Stimulated activated CD4-positive, alpha-beta T cell treated with anti-CD3 and anti-CD28 coated beads, Interleukin-15, amount 100 ng/mL, for 24 hours (primary cell): ENCODE measurements around the gene BTG2.
A peak's percentile ranks its signal among the peaks of the same experiment; 100 is the strongest.

Experiments used
- DNase-seq: peaks from one replicate; pipeline ENCODE4 v3.0.0-alpha.2; 2020

BTG2 gene

DNA sequence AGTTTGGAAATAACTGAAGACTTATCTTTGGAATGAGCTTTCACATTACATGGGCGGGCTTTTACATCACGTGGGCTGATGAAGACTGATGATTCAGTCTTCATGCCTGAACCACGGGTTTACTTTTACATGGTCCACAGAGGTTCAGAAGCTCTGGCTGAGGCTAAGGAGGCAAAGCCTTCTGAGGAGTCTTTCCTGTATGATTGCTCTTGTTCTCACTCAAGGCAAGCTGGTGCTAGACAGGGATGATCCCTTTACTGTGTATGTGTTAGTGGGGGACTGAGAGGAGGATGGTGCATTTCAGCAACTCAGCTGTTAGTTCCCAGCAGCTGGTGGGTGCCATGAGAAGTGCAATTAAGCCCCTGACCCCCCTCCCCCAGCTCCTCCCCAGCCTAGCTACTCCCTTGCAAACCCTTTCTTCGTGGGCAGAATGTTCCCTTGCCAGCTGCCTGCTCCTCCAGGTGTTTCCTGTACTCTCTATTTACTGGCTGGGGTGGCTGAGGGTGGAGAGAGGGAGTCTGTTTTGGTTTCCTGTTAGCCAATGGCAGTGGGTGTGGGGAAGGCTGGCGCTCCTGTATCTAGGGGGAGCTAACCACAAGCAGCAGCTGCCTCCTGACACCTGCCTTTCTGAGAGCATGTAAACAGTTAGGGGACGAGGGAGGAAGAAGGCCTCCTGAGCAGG lies 15.4 kb downstream of the BTG2 start:
- peak; percentile 57 for DNase-seq

DNA sequence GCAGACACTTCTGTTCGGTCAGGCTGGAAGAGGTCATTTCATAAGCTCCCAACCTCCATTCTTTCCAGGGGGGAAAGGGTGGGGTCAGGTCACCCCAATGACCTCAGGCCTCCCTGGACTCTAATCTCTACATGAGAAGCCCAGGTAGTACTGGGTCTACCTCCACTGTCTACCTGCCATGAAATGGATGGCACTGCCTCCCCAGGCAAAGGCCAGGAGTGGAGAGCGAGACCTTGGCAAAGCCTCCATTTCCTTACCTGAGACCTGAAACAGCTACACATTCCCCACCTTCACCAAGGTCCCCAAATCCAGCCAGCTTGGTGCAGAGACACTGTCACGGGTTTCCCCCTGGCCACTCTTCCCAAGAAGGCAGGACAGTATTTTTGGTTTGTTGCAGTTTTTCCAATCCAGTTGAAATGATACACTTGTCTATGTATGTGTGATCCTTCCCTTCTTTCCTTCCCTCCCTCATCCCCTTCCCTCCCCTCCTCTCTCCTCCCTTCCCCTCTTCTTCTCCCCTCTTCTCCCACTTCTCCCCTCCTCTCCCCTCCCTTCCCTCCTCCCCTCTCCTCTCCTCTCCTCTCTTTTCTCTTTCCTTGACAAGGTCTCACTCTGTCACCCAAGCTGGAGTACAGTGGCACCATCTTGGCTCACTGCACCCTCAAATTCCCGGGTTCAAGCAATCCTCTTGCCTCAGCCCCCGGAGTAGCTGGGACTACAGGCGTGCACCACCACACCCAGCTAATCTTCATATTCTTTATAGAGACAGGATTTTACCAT lies 16.1 kb downstream of the BTG2 start:
- no peak for DNase-seq

DNA sequence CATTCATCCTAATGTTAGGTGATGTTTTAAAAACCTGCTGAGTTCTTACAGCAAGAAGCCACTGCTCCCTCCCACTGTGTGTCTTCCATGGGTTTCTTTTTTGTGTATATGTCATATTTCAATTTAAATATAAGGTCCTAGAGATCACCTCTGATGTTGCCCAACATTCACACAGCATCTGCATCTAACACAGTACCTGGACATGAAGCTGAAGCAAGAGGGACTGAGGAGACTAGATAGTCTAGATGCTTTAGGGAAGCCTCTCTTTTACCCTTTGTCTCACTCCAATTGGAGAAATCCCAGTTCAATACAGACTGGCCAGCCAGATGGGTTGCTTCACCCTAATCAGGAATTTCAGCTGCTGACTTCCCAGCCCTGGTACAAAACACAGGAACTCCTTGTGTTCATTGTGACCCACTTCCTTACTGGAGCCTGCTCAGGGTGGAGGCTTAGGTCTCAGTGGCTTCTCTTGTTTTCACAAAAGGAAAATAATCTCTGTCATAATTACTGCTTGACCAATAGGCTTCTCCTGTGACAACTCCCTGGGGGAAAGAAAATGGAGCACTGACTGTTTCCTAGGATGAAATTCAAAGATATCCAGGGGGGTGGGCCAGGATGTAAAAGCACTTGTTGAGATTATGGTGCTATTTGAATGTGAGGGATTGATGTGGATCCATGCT lies 17.3 kb downstream of the BTG2 start:
- DNase-seq: no peak

DNA sequence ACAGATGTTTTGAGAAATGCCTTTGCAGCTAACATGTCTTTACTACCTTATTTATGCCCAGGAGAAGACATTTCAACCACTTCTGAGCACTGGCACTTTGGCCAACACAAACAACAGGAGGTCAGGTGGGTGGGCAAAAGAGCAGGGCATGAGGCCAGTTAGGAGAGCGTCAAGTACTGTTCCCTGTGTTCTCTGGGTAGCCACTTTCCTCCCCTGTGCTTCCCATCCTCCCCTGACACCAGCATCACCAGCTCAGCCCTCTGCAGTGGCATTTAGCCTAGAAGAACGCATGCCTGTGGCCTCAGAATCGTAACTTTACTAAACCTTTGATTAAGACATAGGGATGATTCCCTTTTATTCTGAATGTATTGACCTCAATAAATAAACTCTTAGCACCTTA lies 18.3 kb downstream of the BTG2 start:
- no peak for DNase-seq

DNA sequence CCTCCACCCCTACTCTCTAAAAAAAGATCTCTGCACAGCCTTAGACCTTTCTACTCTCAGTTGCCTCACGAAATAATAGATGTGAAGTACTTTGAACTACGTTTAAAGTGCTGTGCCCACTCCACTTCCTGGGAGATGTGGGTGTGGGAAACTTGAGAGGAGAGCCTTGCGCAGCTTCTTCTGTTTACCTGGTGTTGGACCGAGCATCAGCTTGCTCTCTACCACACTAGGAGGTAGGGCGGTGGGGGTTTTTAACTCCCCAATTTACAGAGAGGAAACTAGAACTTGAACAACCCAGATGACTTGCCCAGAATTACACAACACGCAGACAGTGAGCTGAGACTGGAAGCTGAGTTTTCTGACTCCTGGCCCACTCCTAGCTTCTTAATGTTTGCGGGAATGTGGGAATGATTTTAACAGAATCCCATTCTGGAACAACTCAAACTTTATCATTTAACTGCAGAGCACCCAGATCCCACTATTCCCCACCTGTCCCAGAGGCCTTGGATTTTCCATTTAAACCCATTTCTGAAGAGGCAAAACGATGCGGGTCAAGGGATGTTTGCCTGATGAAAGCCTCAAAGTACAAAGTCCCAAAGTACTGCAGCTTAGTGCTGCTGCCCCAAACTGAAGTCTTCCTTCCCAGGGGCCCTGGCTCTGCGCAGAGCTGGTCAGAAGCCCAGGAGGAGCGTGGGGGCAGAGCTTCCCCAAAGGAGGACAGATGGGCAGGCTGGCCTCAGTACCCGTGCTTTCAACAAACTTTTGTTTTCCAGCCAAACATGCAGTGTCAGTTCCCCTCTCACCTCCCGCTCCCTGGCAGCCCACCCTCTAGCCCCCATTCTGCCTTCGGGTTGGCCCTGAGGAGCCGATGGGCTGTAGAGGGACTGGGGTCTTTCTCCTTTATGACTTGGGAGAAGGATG lies 19.0 kb downstream of the BTG2 start:
- peak; percentile 55 for DNase-seq

DNA sequence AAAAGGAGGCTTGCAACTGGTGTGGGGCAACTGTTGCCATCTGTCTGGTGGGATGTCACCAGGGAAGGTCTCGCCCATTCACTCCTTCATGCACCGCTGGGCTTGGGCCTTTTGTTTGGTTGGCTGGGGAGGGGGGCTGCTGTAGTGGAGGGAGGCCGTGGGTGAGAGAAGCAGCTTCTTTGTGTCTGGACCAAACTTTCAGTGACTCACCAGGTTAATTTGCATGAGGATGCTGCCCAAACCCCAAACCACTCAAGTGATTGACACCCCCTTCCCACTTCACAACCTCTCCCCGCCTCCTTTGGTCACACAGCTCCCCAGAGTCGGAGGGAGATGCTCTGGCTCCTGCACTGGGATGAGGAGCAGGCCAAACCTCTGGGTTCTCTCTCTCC lies 19.7 kb downstream of the BTG2 start:
- DNase-seq: peak; percentile 71

DNA sequence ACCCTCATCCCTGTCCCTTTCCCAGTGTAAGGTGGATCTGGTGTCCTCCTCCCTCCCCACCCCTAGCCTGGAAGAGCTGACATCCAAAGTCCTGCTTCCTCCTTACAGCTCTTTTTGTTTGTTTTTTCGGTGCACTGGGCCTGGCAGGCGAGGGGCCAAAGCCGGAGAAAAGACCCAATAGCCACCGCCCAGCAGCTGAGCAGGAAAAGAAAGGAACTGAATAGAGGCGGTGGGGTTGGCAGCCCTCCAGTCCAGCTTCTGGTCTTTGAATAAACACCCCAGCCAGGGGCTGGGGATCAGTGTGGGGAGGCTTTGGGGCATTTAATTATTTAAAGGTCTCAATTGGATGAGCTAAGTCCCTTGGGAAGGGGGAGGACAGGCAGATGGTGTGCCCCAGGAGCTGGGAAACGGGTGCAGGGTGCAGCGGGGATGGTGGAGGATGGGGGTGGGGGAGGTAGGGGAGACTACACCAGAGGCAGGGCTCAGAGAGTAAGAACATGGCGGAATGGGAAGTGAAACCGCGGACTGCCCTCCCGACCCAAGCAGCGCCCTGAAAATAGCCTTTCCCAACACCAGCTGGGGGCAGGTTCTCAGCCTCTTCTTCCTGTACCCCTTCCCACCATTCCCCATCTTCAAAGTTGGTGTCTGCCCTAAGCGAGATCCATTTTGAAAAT lies 20.2 kb downstream of the BTG2 start:
- DNase-seq: no peak

DNA sequence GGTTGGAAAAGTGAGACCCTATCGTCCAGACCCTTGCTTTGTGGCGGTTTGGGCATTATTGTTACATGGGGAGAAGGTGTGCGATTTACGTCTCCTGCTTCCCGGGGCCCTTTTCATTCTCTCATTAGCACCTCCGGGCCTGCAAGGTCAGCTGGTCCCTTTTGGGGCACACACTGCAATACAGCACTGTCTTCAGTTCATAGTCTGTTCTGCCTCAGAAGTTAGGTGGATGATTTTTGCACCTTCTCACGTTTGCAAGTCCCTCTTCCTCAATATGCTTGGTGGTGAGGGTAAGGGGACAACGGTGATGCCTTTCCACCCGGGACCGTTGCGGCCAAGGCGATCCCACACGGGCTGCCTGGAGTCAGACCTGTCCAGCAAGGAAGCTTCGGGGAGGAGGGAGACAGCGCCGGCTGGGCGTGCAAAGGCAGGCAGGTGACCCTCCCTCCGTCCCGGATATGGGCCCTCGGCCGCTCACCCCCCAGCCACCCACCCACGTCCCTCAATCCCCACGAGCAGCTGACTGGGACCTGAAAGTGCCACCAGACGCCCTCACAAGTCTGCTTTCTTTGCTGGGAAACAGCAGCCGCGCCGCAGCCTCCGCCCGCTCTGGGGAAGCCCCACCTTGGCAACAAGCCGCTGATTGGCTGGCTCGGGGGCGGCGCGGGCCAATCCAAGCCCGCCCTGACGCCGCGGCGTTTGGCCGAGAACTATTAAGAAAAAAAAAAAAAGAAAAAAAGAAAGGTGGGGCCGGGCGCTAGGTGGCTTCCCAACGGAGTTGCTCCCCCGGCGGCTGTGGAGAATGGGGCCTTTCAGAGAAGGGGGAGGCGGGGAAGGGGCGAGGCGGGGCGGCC lies 21.7 kb downstream of the BTG2 start:
- DNase-seq: peak; percentile 96

DNA sequence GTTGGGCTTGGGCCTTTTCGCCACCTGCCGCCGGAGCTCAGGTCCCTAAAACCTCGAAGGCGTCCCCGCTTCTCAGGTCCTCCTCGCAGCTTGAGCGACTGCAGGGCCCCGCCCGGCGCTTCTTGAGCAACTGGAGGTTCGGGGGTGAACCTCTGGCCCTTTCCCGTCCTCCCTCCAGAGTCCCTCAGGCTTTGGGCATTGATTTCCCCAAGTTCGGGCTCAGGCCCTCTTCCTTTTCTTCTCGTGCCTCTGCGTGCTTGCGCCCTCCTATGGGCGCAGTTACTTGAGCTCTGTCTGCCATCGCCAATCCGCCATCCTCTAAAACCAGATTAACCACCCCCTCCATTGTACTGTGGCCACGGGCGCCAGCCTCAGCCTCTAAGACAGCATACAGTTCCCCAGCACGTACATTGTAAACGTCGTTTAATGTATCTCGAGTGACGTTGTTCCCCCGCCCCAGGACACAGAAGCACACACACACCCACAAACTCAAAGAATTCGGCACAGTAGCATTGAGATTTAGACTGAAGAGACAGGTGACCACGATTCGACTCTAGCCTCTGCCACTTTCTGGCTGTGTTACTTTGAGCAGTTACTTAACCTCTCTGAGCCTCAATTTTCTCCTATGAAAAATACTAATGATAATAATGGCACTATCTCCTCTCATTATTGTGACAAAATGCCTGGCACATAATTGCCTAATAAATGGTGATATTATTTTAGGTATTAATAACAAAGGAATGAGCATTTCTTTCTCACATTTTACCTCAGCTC lies 22.6 kb downstream of the BTG2 start:
- DNase-seq: no peak

DNA sequence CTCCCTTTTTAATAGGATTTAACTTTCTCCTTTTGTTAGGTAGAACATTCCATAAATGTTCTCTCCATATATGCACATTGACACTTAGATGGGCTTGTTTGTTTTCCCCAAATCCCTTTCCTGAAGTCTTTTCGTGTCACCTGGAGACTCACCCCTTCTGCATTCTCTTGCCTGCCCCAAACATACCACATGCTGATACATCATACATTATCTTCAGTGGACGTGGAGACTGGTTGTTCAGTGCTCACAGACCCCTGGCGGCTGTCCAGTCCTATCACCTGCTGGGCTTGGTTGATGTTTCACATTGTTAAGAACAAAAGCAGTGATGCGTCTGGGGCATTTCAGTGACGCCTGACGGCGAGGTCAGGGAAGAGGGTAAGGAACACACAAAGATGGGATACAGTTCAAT lies 23.4 kb downstream of the BTG2 start:
- DNase-seq: no peak

DNA sequence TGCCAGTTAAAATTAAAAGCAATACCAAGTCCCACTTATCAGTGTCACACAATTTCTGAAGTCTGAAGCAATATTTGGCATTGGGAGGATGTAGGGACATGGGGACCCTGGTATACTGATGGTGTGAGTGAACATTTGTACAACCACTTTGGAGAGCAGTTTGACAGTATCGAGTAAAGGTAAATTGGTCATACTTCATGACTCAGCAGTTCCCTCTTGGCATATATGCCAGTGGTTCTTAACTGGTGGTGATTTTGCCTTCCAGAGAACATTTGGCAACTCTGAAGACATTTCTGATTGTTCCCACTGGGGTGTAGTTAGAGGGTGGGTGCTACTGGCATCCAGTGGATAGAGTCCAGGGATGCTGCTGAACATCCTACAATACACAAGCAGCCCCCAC lies 25.9 kb downstream of the BTG2 start:
- no peak for DNase-seq

DNA sequence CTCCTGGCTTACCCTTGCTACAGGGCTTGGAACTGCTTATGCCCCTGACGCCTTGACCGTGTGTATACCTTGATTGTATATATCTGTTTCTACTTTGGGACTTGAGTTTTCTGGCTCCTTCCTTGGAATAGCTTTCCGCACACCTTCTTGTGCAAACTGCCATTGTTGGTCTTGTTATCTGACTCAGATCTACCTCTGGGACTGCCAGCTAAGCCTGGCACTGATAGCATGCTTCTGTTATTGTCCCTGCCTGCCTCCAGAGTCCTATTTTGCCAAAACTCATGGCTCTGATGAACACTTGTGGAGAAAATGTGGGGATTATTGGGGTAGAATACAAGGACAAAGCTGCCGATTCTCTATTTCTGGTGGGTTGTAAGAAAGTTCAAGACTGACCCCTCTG lies 30.2 kb downstream of the BTG2 start:
- no peak for DNase-seq

DNA sequence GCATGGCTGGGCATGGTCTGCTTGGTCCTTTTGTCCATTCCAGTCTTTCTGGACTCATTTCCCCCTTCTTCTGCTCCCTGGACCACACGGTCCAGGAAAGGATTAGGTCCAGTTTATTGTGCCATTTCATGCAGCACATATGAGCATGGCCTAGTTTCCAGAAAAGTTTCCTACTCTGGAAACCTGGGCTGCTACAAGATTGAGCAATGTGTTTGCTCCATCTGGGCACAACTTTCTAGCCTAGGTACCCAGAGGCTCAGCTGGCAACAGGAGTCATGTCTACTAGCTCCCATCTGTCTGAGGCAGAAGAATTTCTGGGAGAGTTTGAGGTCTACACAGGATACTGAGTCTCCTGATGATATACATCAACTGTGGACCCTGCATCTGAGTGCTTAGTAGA lies 30.8 kb downstream of the BTG2 start:
- DNase-seq: no peak

DNA sequence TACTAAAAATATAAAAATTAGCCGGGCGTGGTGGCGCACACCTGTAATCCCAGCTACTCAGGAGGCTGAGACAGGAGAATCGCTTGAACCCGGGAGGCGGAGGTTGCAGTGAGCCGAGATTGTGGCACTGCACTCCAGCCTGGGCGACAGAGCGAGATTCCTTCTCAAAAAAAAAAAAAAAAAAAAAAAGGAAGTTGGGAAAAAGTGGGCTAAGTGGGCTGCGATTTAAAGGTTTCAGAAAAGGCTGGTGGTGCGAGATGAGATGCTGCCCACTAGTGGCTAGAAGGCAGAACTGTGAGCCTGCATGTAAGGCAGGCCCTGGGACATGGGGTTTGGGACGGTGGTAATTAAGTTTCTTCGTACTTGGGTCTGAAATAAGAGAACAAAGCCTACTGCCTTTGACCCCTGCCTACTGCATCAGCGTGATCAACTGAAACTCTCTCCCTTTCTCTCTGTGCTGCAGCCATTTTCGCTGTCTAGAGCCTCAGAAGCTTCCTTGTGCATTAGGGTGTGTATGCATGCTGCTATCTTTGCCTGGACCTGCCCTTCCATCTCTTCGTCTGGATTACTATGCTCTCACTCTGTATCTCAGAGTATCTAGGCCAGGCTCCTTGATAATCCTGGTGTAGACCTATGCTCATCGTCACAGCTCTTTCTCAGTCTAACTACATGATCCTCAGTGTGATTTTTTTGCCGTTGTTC lies 33.2 kb downstream of the BTG2 start:
- peak; percentile 68 for DNase-seq

DNA sequence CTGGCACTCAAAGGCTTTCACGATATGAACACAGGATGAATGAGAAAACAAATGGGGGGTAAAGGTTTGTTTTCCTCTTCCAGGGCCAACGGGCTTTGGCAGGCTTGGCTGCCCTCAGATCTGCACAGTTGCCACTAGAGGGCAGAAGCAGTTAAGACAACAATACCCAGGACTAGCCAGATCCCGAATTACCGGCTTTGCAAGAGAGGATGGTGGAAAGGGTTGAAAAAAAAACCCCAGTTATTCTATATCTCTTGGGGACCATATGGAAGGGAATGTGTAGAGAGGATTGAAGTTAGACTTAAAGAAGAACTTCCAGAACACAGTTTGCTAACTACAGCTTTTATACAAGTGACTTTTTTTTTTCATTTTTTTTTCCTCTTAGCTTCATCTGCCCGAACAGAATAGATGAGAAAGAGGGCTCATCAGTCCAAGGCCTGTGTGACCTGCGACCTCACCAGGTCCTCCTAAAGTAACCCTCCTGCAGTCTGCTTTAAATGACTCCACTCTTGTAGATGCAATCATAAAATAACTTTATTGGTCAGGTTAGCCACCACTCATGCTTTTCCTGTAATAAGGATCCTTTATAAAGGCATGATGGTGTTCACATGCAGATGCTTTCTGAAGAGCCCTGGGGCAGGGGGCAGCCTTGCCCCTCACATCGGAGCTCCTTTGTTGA lies 34.9 kb downstream of the BTG2 start:
- peak; percentile 67 for DNase-seq

DNA sequence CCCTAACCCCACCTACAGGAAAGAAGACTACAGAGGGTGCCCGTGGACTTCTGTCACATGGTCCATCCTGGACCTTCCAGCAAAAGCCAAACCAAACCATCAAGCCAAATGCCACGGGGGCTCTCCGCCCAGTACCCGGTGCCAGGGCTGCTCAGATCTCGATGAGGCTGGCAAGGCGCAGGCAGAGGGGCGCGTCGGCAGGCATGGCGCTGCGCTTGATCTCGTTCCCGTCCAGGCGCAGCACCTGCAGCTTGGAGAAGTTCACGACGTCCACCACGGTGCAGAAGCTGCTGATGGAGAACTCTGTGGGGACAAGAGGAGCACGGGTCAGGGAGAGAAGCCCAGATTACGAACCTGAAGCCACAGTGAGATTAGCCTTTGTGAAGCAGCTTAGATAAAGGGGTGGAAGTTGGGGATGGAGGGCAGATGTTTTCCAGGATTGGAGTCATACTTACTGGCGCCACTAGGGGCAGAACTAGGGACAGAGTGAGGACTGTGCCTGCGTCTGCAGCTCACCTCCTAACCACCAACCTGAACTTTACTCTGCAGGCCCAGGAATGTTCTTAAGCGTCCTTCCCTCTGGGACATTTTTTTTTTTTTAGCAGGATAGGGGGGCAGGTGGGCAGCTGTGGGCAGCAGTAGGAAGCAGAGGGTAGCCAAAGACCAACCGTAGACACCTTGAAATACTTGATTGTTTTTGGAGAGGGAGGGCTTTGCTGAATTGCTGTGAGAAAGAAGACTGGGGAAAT lies 37.0 kb downstream of the BTG2 start:
- DNase-seq: peak; percentile 67

DNA sequence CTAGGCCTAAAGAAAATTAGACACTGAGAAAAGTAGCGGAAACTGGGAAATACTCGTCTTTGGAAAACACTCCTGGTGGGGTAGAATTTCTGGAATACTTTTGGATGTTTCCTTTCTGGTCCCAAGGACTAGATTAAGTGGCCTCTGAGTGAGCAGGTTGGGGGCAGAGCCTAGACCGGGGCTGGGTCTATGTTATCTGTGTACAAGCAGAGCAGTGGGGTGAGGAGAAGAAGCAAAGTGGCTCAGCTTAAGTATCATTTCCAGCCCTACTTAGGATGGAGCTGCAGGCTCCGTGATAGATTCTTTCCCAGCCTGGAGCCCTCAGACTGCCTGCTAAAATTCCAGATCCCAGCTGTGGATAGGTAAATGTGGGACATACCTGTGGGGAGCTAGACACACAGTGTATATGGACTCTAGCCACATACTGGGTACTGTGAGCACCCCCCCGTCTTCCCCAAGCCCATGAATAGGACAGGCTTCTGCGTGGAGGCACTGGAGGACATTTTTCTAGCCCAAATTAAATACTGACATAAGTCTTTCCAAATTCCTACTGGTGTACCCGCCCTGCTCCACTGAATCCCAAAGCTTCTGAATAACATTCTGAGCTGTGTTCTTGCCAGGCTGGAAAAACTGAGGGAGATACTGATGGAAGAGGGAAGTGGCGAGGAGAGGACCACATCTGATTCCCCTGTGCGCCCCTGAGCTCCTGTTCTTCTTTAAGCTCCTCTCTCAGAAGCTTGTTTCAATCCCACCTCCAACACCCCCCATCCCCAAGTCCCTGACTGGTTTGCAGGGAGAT lies 38.8 kb downstream of the BTG2 start:
- no peak for DNase-seq
